HG02571 (cell line): ENCODE data around the gene ADCY5.

Experiments used
- ATAC-seq: cut with Tn5 transposase; IDR thresholded peaks from one replicate; pipeline ENCODE4 v1.9.1; 2021; ENCODE audit warnings: mild to moderate bottlenecking, moderate library complexity; ENCODE audit not compliant: unreplicated experiment

ADCY5 gene

DNA sequence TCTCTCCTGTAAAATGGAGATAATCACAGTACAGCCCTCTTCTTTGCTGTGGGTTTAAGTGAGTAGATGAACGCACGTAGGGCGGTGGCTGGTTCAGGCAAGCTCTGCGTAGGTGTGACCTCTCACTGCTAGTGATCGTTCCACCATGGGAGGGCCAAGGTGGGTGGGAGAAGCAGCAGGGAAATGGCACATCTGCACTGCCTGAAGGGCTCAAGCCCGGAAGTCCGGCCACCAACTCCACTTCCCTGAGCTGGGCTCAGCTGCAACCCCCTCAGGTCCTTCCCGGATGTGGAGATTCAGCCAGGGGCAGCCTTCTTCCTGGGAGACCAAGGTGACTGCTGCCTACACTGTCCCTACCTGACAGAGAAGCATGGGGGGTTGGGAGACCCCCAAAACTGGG lies 102.9 kb downstream of the ADCY5 start:
- no peak for ATAC-seq

DNA sequence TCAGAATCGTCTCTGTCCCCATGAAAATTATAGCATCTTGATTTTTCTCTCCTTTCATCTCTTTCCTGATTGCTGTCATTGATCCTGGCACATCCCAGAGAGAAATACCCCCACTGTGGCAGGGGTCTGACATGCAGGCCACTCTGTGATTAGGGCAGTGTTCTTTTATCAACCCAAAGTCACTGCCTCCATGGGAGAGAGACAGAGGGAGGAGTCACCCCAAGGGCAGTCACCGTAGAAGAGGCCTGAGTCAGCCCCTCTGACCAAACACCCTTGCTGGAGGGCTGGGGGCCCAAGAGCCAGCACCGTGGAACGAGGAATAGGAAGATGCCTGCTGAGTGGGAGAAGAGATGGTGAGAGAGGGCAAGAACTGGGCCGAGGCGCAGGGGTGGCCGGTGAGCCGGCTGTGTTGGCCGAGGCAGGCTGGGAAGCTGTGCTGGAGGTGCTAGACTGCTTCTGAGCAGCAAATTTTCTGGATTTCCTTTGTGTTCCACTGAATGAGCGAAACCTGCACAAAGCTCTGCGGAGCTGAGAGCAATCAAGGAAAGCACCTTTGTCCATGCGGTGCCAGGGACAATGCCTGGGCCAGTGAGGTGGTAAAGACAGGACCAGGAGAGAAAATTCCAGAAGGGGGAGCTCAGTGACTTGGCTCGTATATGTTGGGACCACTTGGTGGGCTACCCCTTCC lies 103.8 kb downstream of the ADCY5 start:
- no peak for ATAC-seq

DNA sequence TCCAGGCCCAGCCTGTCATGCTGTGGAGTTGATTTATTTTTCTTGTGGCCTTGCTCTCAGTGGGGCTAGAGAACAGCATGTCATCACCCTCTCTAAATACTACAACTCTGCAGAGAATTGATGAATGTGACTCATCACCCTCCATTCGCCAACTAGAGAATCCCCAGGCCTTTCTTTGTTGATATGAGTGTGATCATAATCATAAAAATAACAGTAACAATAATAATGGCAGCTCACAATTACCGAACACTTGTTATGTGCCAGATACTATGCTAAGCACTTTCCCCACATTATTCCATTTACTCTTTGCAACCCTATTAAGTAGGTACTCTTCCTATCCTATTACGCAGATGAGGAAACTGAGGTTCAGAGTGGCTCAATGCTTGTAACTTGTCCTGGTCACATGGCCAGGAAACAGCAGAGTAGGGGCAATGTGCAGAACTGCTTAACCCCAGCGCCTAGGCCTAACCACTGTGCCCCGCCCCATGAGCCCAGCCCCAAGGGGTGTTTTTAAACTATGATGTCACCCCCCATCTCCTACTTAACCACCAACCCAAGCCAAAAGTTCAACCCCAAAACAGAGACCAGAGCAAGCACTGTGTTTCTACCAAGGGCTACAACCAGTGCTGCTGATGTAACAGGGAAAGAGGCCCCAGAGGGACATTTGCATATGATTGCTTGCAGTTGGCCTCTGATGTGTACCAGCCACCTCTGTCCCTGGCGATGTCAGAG lies 104.5 kb downstream of the ADCY5 start:
- no peak for ATAC-seq

DNA sequence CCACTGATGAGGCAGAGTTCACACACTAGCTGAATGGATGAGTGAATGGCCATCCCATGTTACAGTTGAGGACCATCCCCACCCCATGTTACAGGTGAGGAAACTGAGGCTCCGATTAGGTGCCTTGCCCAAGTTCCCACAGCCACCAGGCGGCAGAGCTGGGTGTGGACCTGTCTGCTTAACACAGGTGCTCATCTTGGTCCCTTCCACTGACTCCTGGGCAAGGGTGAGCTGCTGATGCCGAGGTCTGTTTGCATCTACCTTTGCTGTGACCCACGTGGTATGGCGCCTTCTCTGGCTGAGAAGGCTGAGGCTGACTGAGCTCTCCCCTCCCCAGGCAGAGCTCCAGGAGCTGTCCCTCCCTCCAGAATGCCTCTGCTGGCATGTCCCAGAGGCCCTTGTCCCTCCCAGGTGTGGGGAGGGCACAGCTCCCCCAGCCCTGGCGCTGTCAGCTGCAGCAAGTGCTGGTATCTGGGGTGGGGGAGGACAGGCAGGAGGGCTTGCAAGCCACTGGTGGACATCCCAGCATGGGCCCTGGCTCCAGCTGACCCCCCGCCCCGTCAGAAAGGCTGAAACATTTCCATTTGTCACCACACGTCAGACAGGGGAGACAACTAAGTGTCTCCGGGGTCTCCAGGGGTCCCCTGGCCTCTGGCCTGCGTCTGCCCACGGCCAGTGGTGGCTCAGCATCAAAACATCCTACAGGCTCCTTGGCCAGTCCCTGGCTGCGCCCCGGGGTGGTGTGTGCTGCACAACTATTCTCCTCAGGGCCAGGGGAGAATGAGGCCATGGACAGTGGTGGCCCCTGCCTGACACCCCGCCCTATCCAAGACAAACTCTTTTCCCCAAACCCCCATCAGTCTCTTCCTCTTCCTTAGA lies 105.4 kb downstream of the ADCY5 start:
- no peak for ATAC-seq

DNA sequence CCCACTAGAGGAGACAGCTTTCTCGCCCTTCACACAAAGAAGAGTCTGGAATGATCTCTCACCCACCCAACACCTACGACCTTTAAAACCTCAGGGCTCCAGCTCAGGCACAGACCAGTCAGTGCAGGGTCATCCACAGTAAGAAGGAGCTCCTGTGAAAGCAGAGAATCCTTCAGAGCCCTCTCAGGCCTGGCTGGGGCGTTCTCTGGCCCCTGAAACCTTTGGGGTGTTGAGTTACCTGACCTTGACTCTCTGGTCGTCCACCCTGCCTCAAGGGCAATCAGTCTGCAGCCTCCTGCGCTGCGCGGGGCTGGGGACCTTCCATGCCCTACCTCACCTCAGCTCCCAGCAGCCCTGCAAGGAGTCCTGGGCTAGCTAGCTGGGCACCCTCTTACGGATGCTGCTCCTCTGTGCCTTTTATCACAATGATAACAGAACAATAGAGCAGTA lies 106.2 kb downstream of the ADCY5 start:
- no peak for ATAC-seq

DNA sequence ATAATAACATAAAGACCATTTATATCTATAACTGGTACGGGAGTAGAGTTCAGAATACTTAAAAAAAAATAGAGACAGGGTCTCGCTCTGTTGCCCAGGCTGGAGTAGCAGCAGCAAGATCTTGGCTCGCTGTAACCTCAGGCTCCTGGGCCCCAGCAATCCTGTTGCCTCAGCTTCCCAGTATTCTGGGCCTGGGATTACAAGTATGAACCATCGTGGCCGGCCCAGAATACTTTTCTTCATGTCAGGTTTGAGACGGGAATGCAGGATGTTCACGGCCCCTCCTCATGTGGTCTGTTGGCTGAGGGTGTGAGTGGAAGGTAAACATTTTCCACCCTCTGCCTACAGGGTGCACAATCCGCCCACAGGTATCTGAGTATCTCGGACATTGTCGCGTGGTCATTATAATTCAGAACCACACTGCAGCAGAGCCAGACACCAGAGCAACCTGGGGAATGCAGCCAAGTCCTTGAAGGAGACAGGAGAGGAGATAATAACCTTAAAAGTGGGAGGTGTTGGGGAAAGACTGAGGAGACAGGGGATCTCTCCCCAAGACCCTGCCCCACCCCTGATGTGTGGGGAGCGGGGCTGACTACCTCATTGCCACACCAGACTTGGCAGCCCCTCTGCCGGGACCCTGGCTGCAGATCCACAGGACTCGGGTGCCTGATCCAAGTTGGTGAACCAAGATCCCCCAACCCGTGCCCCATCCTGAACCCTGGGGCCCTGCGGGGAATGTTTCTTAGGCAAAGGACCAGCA lies 106.8 kb downstream of the ADCY5 start:
- no peak for ATAC-seq

DNA sequence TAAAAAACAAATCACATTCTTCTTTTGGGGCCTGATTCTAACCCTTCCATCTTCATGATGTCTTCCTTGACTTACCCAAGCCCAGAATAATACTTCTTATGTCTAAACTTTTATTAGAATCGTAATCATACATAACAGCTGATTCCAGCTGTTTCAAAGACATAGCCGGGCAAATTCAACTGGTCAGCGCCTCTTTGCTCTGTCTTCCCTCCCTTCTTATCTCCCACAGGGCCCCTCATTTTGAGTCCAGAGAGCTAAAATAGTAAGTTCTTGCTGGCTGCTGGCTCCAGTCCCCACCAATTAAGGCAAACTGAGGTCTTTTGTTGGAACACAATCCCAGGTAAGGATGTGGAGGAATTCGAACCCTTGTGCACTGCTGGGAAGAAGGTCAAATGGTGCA lies 108.6 kb downstream of the ADCY5 start:
- ATAC-seq: no peak

DNA sequence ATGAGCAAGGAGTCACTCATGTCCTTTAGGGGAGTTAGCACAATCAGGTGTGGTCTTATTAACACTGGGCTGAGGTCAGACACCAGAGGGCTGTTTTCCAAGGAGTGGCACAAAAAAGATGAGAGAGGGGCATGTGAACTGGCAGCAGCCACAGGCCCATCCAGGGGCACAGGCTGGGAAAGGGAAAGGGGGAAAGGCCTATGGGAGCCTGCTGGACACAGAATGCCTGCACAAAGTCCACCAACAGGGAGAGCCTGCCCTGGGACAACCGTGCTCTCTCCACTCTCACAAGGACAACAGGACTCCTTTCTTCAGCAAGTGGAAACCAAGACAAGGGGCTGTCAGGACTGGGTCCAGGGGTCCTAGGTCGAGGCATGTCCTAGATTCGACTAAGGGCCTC lies 109.6 kb downstream of the ADCY5 start:
- no peak for ATAC-seq

DNA sequence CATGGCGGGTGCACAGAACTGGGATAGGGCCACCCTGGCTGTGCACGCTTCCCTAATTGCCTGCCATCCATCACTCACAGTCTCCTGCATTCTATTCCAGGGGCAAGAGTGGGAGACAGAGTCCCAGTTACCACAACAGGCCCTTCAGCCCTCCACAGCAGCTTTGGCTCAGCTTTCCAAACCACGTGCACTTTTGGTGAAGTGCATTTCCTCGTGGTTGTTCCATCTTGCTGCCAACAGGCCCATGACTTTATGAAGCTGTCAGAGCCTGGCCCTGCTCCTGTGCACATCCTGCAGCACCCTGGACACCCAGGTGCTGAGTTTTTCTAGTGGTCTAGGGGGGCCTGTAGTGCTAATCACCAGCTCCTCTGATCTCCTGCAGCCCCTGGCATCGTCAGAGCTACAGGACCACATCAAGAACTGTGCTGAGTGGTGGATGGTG lies 110.2 kb downstream of the ADCY5 start:
- ATAC-seq: no peak

DNA sequence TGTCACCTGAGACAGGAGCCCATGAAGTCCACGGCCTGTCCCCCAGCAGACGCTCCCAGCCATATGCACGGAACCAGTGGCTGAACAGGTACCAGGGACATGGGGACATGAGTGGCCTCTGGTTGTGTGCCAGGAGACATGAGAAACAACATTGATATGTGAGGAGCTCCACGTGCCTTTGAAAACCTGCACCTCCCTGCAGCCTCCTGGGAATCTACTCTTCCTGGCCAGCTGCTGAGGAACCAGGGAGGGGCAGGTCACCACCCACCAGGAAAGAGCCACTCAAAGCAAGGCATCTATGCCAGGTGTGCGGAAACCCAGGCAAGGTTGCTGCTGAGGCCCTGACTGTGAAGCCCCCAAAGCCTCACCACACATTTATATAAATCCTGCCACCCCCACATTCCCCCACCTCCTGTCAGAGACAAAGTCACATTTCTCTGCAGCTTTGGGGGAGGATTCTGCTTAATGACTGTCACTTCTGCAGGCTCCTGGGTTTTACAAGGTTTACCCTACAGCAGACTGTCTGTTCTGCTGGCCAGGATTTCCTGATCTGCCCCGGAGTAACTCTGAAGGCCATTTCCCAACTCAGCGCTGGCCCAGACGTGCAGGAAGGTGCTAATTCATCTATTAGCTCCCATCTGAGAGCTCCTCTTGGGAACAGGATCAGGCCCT lies 110.8 kb downstream of the ADCY5 start:
- ATAC-seq: no peak

DNA sequence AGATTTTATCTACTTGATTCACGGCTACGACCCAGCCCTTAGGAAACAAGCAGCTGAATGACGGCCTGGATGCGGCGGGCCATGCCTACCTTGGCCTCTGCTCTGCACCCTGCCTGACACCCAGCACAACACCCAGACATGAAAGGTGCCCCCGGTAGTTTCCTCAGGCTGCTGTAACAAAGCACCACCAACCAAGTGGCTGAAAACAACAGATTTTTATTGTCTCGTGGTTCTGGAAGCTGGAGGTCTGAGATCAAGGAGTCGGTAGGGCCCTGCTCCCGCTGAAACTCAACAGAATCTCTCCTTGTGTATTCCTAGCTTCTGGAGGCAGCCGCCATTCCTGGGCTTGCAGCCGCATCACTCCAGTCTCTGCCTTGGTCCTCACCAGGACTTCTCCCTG lies 111.7 kb downstream of the ADCY5 start:
- ATAC-seq: no peak

DNA sequence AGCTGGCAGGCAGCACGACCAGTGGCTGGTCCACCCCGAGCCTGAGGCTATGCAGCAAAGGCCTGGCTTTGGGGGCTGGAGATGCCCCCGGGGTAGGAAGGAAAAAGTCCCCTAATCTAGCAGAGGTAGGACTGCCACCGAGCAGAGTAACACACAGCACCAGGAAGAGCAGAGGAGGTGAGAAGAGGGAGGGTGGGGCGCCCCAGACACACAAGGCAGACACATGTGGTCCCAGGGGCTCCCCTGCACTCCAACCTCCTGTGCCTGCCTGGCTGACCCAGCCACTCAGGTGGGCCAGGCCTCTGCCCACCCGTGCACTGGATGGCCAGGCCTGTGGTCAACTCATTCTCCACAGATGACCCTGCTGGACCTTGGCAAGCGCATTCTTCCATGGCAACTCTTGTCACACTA lies 112.4 kb downstream of the ADCY5 start:
- no peak for ATAC-seq

DNA sequence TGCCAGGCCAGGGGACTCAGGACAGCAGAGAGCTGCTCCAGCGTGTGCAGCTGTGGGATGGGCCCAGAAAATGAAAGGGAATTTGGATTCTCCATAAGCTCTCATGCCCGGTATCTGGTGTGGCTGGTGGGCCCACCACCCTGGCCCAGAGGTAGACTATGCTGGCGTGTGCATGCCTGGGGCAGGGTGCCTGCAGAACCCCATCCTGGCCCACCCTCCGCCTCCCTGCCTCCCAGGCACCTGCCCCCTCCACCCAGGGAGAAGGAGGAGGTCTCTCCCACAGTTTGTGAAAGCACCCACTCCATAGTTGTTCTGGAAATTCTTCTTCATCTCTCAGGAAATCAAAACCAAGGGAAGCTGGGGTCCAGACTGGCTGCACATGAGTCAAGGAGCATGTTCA lies 112.9 kb downstream of the ADCY5 start:
- ATAC-seq: no peak

DNA sequence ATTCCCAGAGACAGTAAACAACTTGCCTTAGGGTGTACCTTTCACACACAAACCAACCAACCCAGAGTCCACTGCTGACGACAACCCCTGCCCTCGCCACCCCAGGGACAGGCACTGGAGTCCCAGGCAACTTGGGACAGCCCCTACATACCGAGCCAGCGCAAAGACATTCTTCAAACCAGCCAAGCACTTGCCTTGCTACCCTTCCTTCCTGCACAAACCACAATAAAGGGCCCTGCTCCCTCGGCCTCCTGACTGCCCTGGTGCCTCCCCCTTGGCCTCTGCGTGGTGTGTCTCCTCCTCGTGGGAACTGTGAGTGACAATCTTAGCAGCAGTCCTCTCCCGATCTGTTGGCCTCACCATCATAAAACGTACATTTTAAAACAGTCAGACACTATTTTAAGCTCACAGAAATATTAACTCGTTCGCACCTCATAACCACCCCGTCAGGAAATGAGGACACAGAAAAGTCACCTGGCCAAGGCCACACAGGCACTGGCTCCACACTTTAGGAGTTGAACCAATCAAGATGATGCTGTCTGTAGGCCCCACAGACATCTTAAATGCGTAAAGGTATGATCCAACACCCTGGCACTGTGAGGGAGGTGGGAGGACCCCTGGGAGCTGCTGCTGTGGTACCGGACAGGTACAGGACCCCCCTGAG lies 113.8 kb downstream of the ADCY5 start:
- ATAC-seq: no peak

DNA sequence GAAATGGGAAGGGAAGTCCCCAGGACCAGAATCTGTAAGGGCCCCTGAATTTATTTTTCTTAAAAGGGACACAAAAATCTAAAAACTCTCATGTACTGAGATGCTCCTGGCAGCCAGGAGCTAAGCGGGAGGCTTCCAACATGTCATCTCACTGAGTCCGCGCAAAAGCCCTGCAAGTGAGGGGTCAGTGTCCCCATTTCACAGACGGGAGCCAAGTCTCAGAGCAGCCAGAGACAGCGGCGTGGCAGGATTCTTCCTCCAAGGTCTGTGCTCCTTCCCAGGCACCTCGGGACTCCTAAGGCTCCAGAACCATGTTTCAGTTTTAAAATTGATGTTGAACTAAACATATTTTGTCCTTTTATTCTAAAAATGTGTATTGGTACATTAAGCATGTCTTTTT lies 114.8 kb downstream of the ADCY5 start:
- ATAC-seq: no peak

DNA sequence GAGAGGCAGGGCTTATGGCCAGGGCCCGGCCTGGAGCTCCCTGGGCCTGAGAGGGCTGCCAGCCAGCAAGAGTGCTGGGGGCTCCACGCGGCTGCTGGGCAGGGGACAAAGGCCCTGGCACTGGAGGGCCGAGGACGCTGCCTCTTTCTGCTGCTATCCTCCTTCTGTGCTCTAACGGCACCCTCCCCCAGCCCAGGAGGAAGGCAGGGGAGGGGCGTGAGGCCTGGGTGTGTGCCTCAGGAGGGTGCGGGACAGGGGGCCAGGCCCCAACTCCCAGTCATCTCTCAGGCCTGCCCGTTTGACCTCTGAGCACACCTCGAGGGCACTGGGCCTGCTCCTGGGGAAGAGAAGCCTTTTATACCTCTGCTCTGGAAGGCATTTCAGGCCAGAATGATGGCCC lies 115.5 kb downstream of the ADCY5 start:
- ATAC-seq: no peak

DNA sequence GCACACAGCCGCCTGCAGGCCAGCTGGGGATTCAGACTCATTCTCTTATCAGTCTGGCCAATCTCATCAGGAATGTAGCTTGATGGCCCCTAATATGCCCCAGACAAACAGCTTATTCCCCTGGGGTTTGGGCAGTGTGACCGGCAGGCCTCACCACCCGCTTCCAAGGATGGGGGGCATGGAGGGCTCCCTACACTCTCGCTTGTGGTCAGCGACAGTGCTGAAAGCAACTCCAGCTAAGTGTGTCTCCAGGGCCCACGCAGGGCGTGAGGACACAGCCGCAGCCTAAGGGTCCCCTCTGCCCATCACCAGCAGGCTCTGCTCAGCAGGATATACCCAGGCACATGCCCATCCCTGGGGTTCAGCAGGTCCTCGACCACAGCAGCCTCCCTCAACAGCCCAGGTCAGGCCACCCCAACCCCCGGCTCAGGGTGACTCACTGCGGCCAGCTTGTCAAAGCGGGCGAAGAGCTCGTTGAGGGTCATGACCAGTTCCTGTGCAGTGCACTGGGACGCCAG lies 116.7 kb downstream of the ADCY5 start:
- no peak for ATAC-seq

DNA sequence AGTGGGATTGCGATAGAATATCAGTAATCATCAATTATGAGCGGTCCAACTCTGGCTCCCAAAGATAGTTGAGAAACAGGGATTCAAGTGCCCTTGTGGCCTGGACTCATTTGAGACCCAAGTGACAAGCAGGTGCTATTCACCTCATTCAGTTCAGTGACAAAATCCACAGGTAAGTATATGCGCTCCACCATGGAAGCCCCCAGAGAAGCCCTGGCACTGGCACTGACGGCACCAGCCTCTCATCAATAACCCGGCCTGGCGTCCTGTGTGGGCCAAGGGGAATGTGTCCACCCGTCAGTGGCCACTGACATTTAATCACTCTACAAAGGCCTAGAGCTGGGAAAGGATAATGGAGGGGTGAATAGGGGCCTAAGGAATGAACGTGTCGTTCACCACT lies 117.2 kb downstream of the ADCY5 start:
- ATAC-seq: no peak

DNA sequence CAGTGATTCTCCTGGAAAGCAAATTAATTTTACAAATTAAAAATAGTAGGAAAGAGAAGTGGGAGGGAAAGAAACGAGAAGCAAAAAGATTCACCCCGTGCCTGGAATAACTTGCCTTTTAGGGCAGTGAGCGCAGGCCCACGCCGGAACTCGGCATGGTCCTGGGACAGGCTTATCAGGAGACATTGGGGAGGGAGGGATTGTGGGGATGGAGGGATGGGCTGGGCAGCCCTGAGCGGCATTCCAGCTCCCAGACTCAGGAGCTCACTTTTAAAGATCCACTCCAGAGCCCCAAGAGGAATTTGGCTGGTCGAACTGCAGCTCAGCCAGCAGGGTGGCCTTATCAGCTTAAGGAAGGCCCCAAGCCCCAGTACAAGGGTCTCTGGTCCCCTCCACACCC lies 117.9 kb downstream of the ADCY5 start:
- ATAC-seq: no peak
